B cell (primary cell): Measurements from ENCODE around the gene DLX3. TPM values are rescaled to one million over a fixed set of nuclear protein-coding genes. Genes with fewer than 3 reads are reported as not detected.

Source experiments
- ATAC-seq: fragments of 200-7000 bp; cut with Tn5 transposase; one replicate; pipeline ENCODE4 v1.10.0; 2021; ENCODE audit warnings: low read depth, mild to moderate bottlenecking, moderate number of reproducible peaks, moderate library complexity
- CTCF ChIA-PET: fragments of 350-600 bp; sonication (Branson Sonifier 250); formaldehyde crosslinking; loops from one replicate; lab custom pipeline; 2021; ENCODE audit warnings: antibody characterized with exemption, inconsistent platforms; lab: Charles Lee
- POLR2A ChIA-PET: fragments of 350-600 bp; sonication (Branson Sonifier 250); formaldehyde crosslinking; loops from one replicate; lab custom pipeline; 2021; ENCODE audit warnings: antibody characterized with exemption; lab: Charles Lee
- DNase-seq: peaks from one replicate; pipeline ENCODE4 v3.0.0; 2013
- H2AFZ ChIP-seq: 2 replicates; pipeline ENCODE4 v1.6.1; 2012; ENCODE audit warnings: mild to moderate bottlenecking, low read depth, low read length; ENCODE audit not compliant: insufficient read depth, poor library complexity, severe bottlenecking
- H3K27ac ChIP-seq, 2 donors: 1 replicate in 1 of 2; 2 replicates in 1 of 2; pipeline ENCODE4 v1.5.1; 2012 to 2013; ENCODE audit warnings: low read length in 2 of 2, mild to moderate bottlenecking in 2 of 2, moderate library complexity in 1 of 2
- H3K27me3 ChIP-seq, 4 experiments: fragments of 200-600 bp in 1 of 4; sonication (generic) in 1 of 4; replicated peaks in 1 of 4; 1 replicate in 2 of 4; 2 replicates in 2 of 4; pipeline versions ENCODE4 v1.6.1 to v1.7.0; 2013 to 2016; ENCODE audit warnings: low read length in 3 of 4, mild to moderate bottlenecking in 2 of 4, mixed read lengths in 1 of 4, moderate library complexity in 1 of 4; ENCODE audit not compliant: insufficient read depth in 4 of 4, control insufficient read depth in 3 of 4; ENCODE audit errors: control extremely low read depth in 1 of 4
- H3K36me3 ChIP-seq, 2 experiments: replicated peaks in 1 of 2; 1 replicate in 1 of 2; 2 replicates in 1 of 2; pipeline versions ENCODE4 v1.6.1 to v1.7.1; 2013; ENCODE audit warnings: low read length in 1 of 2; ENCODE audit not compliant: insufficient read depth in 2 of 2, control insufficient read depth in 1 of 2; ENCODE audit errors: control extremely low read depth in 1 of 2, extremely low read depth in 1 of 2
- H3K4me1 ChIP-seq, 2 donors: fragments of 200-600 bp in 1 of 2; sonication (generic) in 1 of 2; 1 replicate in 1 of 2; 2 replicates in 1 of 2; pipeline versions ENCODE4 v1.5.1 to v1.6.1; 2013 to 2017; ENCODE audit warnings: low read length in 2 of 2; ENCODE audit not compliant: control insufficient read depth in 2 of 2, insufficient read depth in 2 of 2
- H3K4me2 ChIP-seq: replicated peaks from 2 replicates; pipeline ENCODE3; 2012; ENCODE audit warnings: mild to moderate bottlenecking, low read depth, low read length; ENCODE audit not compliant: poor library complexity, severe bottlenecking
- H3K4me3 ChIP-seq, 5 experiments: fragments of 200-600 bp in 1 of 5; sonication (generic) in 1 of 5; 1 replicate in 3 of 5; 2 replicates in 2 of 5; pipeline versions ENCODE4 v1.5.1 to v1.7.0; 2011 to 2016; ENCODE audit warnings: low read length in 4 of 5, mild to moderate bottlenecking in 4 of 5, low read depth in 2 of 5, control low read depth in 1 of 5, moderate library complexity in 1 of 5; ENCODE audit not compliant: insufficient read depth in 1 of 5; ENCODE audit errors: control extremely low read depth in 1 of 5, extremely low read depth in 1 of 5
- H3K79me2 ChIP-seq: fragments of 200-600 bp; sonication (generic); one replicate; pipeline ENCODE4 v1.6.0; 2016; ENCODE audit warnings: low read length; ENCODE audit not compliant: control insufficient read depth, insufficient read depth
- H3K9ac ChIP-seq: fragments of 200-600 bp; sonication (generic); 2 replicates; pipeline ENCODE4 v1.6.1; 2017; ENCODE audit warnings: mild to moderate bottlenecking, low read length, moderate library complexity
- H3K9me3 ChIP-seq, 3 donors: one replicate each; pipeline versions ENCODE4 v1.6.1 to v1.7.1; 2013; ENCODE audit warnings: low read length in 2 of 3; ENCODE audit not compliant: control insufficient read depth in 2 of 3, insufficient read depth in 1 of 3; ENCODE audit errors: control extremely low read depth in 1 of 3
- H4K20me1 ChIP-seq: 2 replicates; pipeline ENCODE4 v1.6.0; 2012; ENCODE audit warnings: mild to moderate bottlenecking, low read length; ENCODE audit not compliant: insufficient read depth, control insufficient read depth, poor library complexity, severe bottlenecking
- H3K27ac Mint-ChIP-seq: one replicate; pipeline ENCODE4 v1.8.0; 2021; ENCODE audit warnings: mixed read lengths
- H3K27me3 Mint-ChIP-seq: one replicate; pipeline ENCODE4 v1.8.0; 2021; ENCODE audit warnings: mixed read lengths
- H3K4me1 Mint-ChIP-seq: one replicate; pipeline ENCODE4 v1.8.0; 2021; ENCODE audit warnings: mixed read lengths
- H3K4me3 Mint-ChIP-seq: one replicate; pipeline ENCODE4 v1.8.0; 2021; ENCODE audit warnings: mixed read lengths
- H3K9me3 Mint-ChIP-seq: one replicate; pipeline ENCODE4 v1.8.0; 2022; ENCODE audit warnings: mixed read lengths; ENCODE audit not compliant: insufficient read depth
- EZH2 ChIP-seq: IDR thresholded peaks from 2 replicates; pipeline ENCODE4 v1.6.1; 2012; ENCODE audit warnings: borderline replicate concordance, low read depth, mild to moderate bottlenecking, moderate library complexity, low read length; ENCODE audit not compliant: insufficient read depth, poor library complexity, severe bottlenecking
- WGBS: methylation state at CpG from one replicate; pipeline ENCODE4 v1.1.5; 2013; ENCODE audit warnings: missing lambda C conversion rate; ENCODE audit not compliant: insufficient coverage; 5-methylcytosine and 5-hydroxymethylcytosine counted together
- intact Hi-C: fragments of 100-400 bp; cut with micrococcal nuclease; formaldehyde crosslinking; loops from one replicate; pipeline ENCODE4 v1.10.0; 2022
- polyA plus RNA-seq: library from polyadenylated mRNA; depleted of rRNA; stranded (reverse); fragments of >200 nt; gene quantifications from 2 replicates; pipeline ENCODE4 v1.2.3, GENCODE V29; 2012
- total RNA-seq, 2 donors: library from RNA; stranded (reverse); fragments of 120-200 nt in 1 of 2; gene quantifications; 1 replicate in 1 of 2; 2 replicates in 1 of 2; pipeline versions ENCODE4 v1.2.3 to v1.2.4, GENCODE V29; 2013 to 2022
- TF ChIP-seq, protein P1 (sequence below): fragments of 200-600 bp; IDR thresholded peaks from one replicate; pipeline ENCODE4 v1.8.0; 2022; ENCODE audit warnings: antibody characterized with exemption, mild to moderate bottlenecking

Gene DLX3
- total and polyA plus RNA-seq, 2 donors (not counting 1 experiment from before 2014, with no cell fraction given): not detected

DNA sequence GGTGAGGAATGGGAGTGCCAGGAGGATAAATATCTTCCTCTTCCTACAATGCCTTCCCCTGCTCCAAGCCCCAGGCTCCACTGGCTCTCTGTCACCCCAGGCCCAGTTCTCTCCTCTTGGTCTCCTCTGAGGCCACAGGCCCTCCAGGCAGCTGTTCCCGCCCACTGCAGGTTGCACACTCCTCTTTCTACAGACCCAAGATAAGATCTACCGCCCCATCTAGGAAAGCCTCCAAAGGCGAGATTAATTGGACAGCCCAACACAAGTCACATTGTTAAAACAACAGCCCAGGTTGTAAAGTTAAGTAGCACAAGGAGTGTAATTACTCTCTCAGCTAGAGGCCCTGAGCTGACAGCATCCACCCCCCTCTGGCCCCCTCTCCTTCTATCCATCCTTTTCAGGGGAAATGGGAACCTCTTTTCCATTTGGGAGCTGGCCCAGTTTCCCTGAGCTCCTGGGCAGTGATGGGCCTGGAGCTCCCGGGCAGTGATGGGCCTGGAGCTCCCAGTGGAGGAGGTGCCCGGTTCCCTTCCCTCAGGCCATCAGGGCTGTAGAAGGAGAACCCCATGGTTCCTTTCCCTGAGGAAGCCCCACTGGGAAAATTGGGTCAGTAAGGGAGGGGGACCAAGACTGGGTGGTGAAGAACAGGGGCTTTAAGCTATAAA, 18.7 kb downstream of the DLX3 start:
- peaks cover 7% of the 10 kb centered on the region for H3K4me1 Mint-ChIP-seq
- 92% methylated on average over 3 of the region's 5 CpGs for WGBS
- Histone ChIP-seq H3K27ac (no peak overlapping the region), H3K36me3 (no peaks in the 10 kb centered on the region), H3K27me3 (peaks cover 0 to 69% (median 31%) of the 10 kb centered on the region in 4 experiments), H3K9ac (no peak overlapping the region), H2AFZ (no peak overlapping the region), H3K4me1 (peaks cover 18 to 20% of the 10 kb centered on the region in 2 donors), H3K4me3 (no peak overlapping the region), H3K79me2 (no peaks in the 10 kb centered on the region), H4K20me1 (no peaks in the 10 kb centered on the region), H3K9me3 (peaks cover 0 to 14% (median 0%) of the 10 kb centered on the region in 3 donors), H3K4me2 (no peak overlapping the region)
- no peaks in the 10 kb centered on the region for H3K9me3 Mint-ChIP-seq
- intact Hi-C loops: no loop called here
- TF ChIP-seq, protein P1, sequence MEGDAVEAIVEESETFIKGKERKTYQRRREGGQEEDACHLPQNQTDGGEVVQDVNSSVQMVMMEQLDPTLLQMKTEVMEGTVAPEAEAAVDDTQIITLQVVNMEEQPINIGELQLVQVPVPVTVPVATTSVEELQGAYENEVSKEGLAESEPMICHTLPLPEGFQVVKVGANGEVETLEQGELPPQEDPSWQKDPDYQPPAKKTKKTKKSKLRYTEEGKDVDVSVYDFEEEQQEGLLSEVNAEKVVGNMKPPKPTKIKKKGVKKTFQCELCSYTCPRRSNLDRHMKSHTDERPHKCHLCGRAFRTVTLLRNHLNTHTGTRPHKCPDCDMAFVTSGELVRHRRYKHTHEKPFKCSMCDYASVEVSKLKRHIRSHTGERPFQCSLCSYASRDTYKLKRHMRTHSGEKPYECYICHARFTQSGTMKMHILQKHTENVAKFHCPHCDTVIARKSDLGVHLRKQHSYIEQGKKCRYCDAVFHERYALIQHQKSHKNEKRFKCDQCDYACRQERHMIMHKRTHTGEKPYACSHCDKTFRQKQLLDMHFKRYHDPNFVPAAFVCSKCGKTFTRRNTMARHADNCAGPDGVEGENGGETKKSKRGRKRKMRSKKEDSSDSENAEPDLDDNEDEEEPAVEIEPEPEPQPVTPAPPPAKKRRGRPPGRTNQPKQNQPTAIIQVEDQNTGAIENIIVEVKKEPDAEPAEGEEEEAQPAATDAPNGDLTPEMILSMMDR: no peak
- no peak for TF ChIP-seq EZH2
- ChIA-PET POLR2A (no interaction called here), CTCF (interaction anchor here (1.1 to 1.2 kb wide), 2 partner anchors 20 to 114 kb away, joined by 3 to 5 read pairs; no protein-coding TSS in a partner anchor)
- DNase-seq (no peak), ATAC-seq (no peak)
- no peak overlapping the region for H3K27ac Mint-ChIP-seq
- H3K27me3 Mint-ChIP-seq: peaks cover 69% of the 10 kb centered on the region
- no peak overlapping the region for H3K4me3 Mint-ChIP-seq

DNA sequence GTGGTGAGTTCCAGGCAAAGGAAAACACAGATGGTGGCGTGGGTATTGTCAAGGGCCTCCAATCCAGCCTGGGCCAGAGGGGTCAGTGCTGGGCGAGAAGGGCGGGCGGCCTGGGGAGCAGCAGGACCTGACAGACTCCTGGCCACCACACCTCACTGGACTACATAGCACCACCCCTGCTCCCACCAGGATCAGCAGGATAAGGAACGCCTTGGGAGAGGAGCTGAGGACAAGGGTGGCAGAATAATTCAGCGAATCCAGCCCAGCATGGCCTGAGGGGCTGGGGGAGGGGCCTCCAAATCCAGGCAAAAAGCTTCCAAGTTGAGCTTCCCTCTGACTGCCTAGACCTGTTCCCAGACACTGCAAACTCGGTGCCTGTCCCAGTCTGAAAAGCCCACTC, 19.5 kb downstream of the DLX3 start:
- ChIA-PET CTCF (interaction anchor here (1.1 kb wide), 1 partner anchor 21 kb away, joined by 5 read pairs; no protein-coding TSS in a partner anchor), POLR2A (no interaction called here)
- H3K4me1 Mint-ChIP-seq: peaks cover 11% of the 10 kb centered on the region
- Histone ChIP-seq H3K27me3 (peaks cover 0 to 72% (median 37%) of the 10 kb centered on the region in 4 experiments), H3K79me2 (no peaks in the 10 kb centered on the region), H3K9ac (no peak overlapping the region), H2AFZ (no peak overlapping the region), H3K36me3 (no peaks in the 10 kb centered on the region), H4K20me1 (no peaks in the 10 kb centered on the region), H3K27ac (no peak overlapping the region), H3K4me1 (peaks cover 19 to 24% of the 10 kb centered on the region in 2 donors), H3K4me2 (no peak overlapping the region), H3K4me3 (no peak overlapping the region), H3K9me3 (peaks cover 0 to 17% (median 0%) of the 10 kb centered on the region in 3 donors)
- no peak for ATAC-seq
- WGBS: 83% methylated on average over 3 of the region's 7 CpGs
- TF ChIP-seq, protein P1: no peak
- no peak for TF ChIP-seq EZH2
- H3K9me3 Mint-ChIP-seq: no peaks in the 10 kb centered on the region
- no peak for DNase-seq
- peaks cover 69% of the 10 kb centered on the region for H3K27me3 Mint-ChIP-seq
- intact Hi-C loops: no loop called here
- no peak overlapping the region for H3K27ac Mint-ChIP-seq
- no peak overlapping the region for H3K4me3 Mint-ChIP-seq
